ENCODE data around the gene SASS6.

GRCh38 chr1:100053727-100054126 is 79.0 kb downstream of the SASS6 start:
- TF ChIP-seq SP1 (IDR thresholded peaks at IDR 0.05) (no peak), CTCF (IDR thresholded peaks at IDR 0.05; ENCODE audit: low read depth, low read length, missing input control) (no peak), JUND (IDR thresholded peaks at IDR 0.05) (no peak), MAX (IDR thresholded peaks at IDR 0.05) (no peak), ATF3 (IDR thresholded peaks at IDR 0.05) (no peak), YY1 (IDR thresholded peaks at IDR 0.05) (no peak), REST (IDR thresholded peaks at IDR 0.05) (no peak), FOXA1 (IDR thresholded peaks at IDR 0.05) (no peak), ZBTB33 (IDR thresholded peaks at IDR 0.05) (no peak)
